22Rv1 (cell line): ENCODE data around the gene GPC6.

ENCODE experiments used
- CTCF ChIP-seq: fragments of 450-650 bp; IDR thresholded peaks from 2 replicates; pipeline ENCODE4 v1.5.1; 2017; ENCODE audit warnings: mild to moderate bottlenecking
- ZFX ChIP-seq: fragments of 450-650 bp; IDR thresholded peaks from 2 replicates; pipeline ENCODE4 v1.6.1; 2017; ENCODE audit warnings: antibody characterized with exemption, borderline replicate concordance

GRCh38 chr13:93936901-93937300 is 710.3 kb downstream of the GPC6 start:
- TF ChIP-seq CTCF (no peak), ZFX (no peak)
